GM12878 (cell line): ENCODE results near the gene BRF1. TPM values are rescaled to one million over a fixed set of nuclear protein-coding genes. Genes with fewer than 3 reads are reported as not detected.

Experiments used
- ATAC-seq: fragments of 200-7000 bp; cut with Tn5 transposase; 3 replicates; pipeline ENCODE4 v1.9.1; 2020; ENCODE audit warnings: mild to moderate bottlenecking, moderate library complexity
- BruUV-seq: library from RNA; stranded (reverse); fragments of 400-500 nt; replicated peaks from 2 replicates; lab custom pipeline; 2021; lab: Mats Ljungman, UMichigan
- CTCF ChIA-PET: fragments of 300-600 bp; sonication (Branson Sonifier 250); formaldehyde crosslinking; extraction: SDS; loops from one replicate; lab custom pipeline; 2021; ENCODE audit warnings: inconsistent platforms; lab: Yijun Ruan, JAX
- POLR2A ChIA-PET: fragments of 350-600 bp; formaldehyde crosslinking; extraction: SDS; loops from one replicate; lab custom pipeline; 2021; ENCODE audit warnings: inconsistent platforms; lab: Charles Lee
- RAD21 ChIA-PET: fragments of 300-600 bp; sonication (Branson Sonifier 250); formaldehyde crosslinking; loops from one replicate; lab custom pipeline; 2023; ENCODE audit warnings: antibody characterized with exemption; ENCODE audit not compliant: unreplicated experiment; lab: Charles Lee
- SMC1A ChIA-PET: fragments of 300-600 bp; sonication (Branson Sonifier 250); formaldehyde crosslinking; loops from one replicate; lab custom pipeline; 2023; ENCODE audit not compliant: unreplicated experiment, uncharacterized antibody; lab: Charles Lee
- DNase-seq: peaks from one replicate; pipeline ENCODE4 v3.0.0-alpha.2; 2011; ENCODE audit warnings: low read depth, low spot score
- FAIRE-seq: peaks from 3 replicates; lab custom pipeline; 2011; peaks lifted over from hg19 to GRCh38; lab: Jason Lieb, UNC
- H2AFZ ChIP-seq: 2 replicates; pipeline ENCODE4 v1.6.0; 2011; ENCODE audit warnings: low read depth, low read length, control low read depth; ENCODE audit not compliant: control insufficient read depth
- H3K27ac ChIP-seq: 2 replicates; pipeline ENCODE4 v1.5.1; 2011; ENCODE audit warnings: control low read depth; ENCODE audit not compliant: control insufficient read depth, insufficient read depth
- H3K27me3 ChIP-seq, 2 experiments: replicated peaks in 1 of 2; 2 replicates each; pipeline versions ENCODE4 v1.6.0 to v1.6.1; 2011; ENCODE audit warnings: low read length in 1 of 2; ENCODE audit not compliant: control insufficient read depth in 2 of 2, insufficient read depth in 2 of 2
- H3K36me3 ChIP-seq, 2 experiments: 2 replicates each; pipeline ENCODE4 v1.5.1; 2011; ENCODE audit warnings: low read length in 1 of 2; ENCODE audit not compliant: control insufficient read depth in 2 of 2, insufficient read depth in 2 of 2
- H3K4me1 ChIP-seq: 2 replicates; pipeline ENCODE4 v1.6.1; 2011; ENCODE audit warnings: mild to moderate bottlenecking, low read length, moderate library complexity, mixed read lengths; ENCODE audit not compliant: control insufficient read depth, insufficient read depth
- H3K4me2 ChIP-seq: 2 replicates; pipeline ENCODE4 v1.6.0; 2011; ENCODE audit warnings: control low read depth; ENCODE audit not compliant: control insufficient read depth, insufficient read depth
- H3K4me3 ChIP-seq: fragments of 200-600 bp; sonication (generic); 2 replicates; pipeline ENCODE4 v1.5.1; 2016
- H3K79me2 ChIP-seq: 2 replicates; pipeline ENCODE4 v1.6.0; 2011; ENCODE audit warnings: low read length; ENCODE audit not compliant: control insufficient read depth, insufficient read depth
- H3K9ac ChIP-seq: 2 replicates; pipeline ENCODE4 v1.8.0; 2011; ENCODE audit warnings: low read length, control low read depth, mixed read lengths; ENCODE audit not compliant: control insufficient read depth, insufficient read depth
- H3K9me3 ChIP-seq: replicated peaks from 3 replicates; pipeline ENCODE4 v1.5.1; 2011; ENCODE audit warnings: mild to moderate bottlenecking, low read length; ENCODE audit not compliant: control insufficient read depth, insufficient read depth
- H4K20me1 ChIP-seq: 2 replicates; pipeline ENCODE4 v1.6.0; 2011; ENCODE audit not compliant: control insufficient read depth, insufficient read depth
- IKZF1 ChIP-seq: fragments of 450-650 bp; conservative IDR thresholded peaks from 2 replicates; pipeline ENCODE4 v1.6.1; 2017; ENCODE audit warnings: antibody characterized with exemption, mild to moderate bottlenecking
- KAT2A ChIP-seq: conservative IDR thresholded peaks from 2 replicates; pipeline ENCODE4 v1.6.1; 2011; ENCODE audit warnings: low read depth, low read length; ENCODE audit not compliant: control insufficient read depth
- MLLT1 ChIP-seq: fragments of 450-650 bp; IDR thresholded peaks from 2 replicates; pipeline ENCODE4 v1.6.1; 2016; ENCODE audit warnings: mild to moderate bottlenecking
- MTA2 ChIP-seq: fragments of 450-650 bp; IDR thresholded peaks from 2 replicates; pipeline ENCODE4 v1.6.1; 2016; ENCODE audit warnings: low read depth, mild to moderate bottlenecking, moderate library complexity
- MYB ChIP-seq: fragments of 150-350 bp; IDR thresholded peaks from 2 replicates; pipeline ENCODE4 v1.6.1; 2014; ENCODE audit warnings: mild to moderate bottlenecking, low read depth, low read length, borderline replicate concordance
- MYC ChIP-seq: IDR thresholded peaks from 2 replicates; pipeline ENCODE4 v1.6.1; 2011; ENCODE audit warnings: mild to moderate bottlenecking, low read length, moderate library complexity, inconsistent platforms; ENCODE audit not compliant: insufficient read depth, insufficient replicate concordance, insufficient read length, severe bottlenecking
- POLR2A ChIP-seq: IDR thresholded peaks from 2 replicates; pipeline ENCODE4 v1.6.1; 2011; ENCODE audit warnings: low read depth, mild to moderate bottlenecking, low read length
- SMAD1 ChIP-seq: fragments of 450-650 bp; IDR thresholded peaks from 2 replicates; pipeline ENCODE4 v1.6.1; 2018; ENCODE audit warnings: mild to moderate bottlenecking, low read depth; ENCODE audit not compliant: partially characterized antibody
- WGBS: methylation state at CpG from one replicate; pipeline ENCODE4 v1.1.6; 2016; ENCODE audit warnings: low lambda C conversion rate; ENCODE audit not compliant: insufficient replicate concordance, insufficient coverage; ENCODE audit errors: missing lambda C conversion rate; 5-methylcytosine and 5-hydroxymethylcytosine counted together
- in situ Hi-C: fragments of 300-500 bp; cut with MboI; formaldehyde crosslinking; loops from 9 replicates; pipeline ENCODE4 v1.14.3; 2018; ENCODE audit warnings: mixed read lengths
- intact Hi-C: fragments of 100-400 bp; cut with micrococcal nuclease; formaldehyde crosslinking; loops from one replicate; pipeline ENCODE4 v1.14.2; 2022; ENCODE audit not compliant: unreplicated experiment
- polyA plus RNA-seq, 11 experiments: library from polyadenylated mRNA; depleted of rRNA in 4 of 11; unstranded in 6 of 11; stranded (reverse) in 5 of 11; fragments of >200 nt; fragmentation: Nextera tagmentation in 4 of 11; fragmentation: Illumina TruSeq in 1 of 11; extraction: Ambion mirVana in 4 of 11; extraction: Trizol in 1 of 11; gene quantifications; 1 replicate in 1 of 11; 2 replicates in 10 of 11; pipeline versions ENCODE4 v1.2.1 to v1.2.3, GENCODE V29; 2011 to 2016; ENCODE audit warnings: inconsistent platforms in 2 of 11, missing spikeins in 2 of 11, low read depth in 1 of 11
- total RNA-seq, 4 experiments: library from RNA; depleted of rRNA in 3 of 4; stranded (reverse); fragments of >200 nt in 3 of 4; fragmentation: Illumina TruSeq in 1 of 4; extraction: Trizol in 1 of 4; gene quantifications; 2 replicates each; pipeline versions ENCODE4 v1.2.1 to v1.2.3, GENCODE V29; 2013 to 2021

Gene BRF1
- total and polyA plus RNA-seq, 10 of the 15 experiments (the other 5 are each of a cell fraction or from before 2014, with no cell fraction given), result 0.21 to 33.5 (median 10.7) TPM

GRCh38 chr14:105218611-105219010, 82.2 kb downstream of the BRF1 start:
- POLR2A ChIA-PET, result no interaction called here
- TF ChIP-seq MYC (no peak), MYB (no peak), KAT2A (no peak), SMAD1 (no peak), MLLT1 (no peak)
- no peak overlapping the region for H2AFZ ChIP-seq
- no peaks in the 10 kb centered on the region for H3K27me3 ChIP-seq
- H3K4me3 ChIP-seq, result no peak overlapping the region
- H3K9me3 ChIP-seq, result no peaks in the 10 kb centered on the region
- no peaks in the 10 kb centered on the region for H3K79me2 ChIP-seq
- H3K9ac ChIP-seq, result no peak overlapping the region
- intact Hi-C loops, result no loop called here
- 55% methylated on average over 19 of the region's 19 CpGs for WGBS
- no peaks in the 10 kb centered on the region for H4K20me1 ChIP-seq
- H3K4me1 ChIP-seq, result no peaks in the 10 kb centered on the region
- H3K4me2 ChIP-seq, result no peak overlapping the region
- no peak for ATAC-seq
- H3K27ac ChIP-seq, result no peak overlapping the region
- in situ Hi-C loops, result no loop called here
- CTCF ChIA-PET, result no interaction called here
- SMC1A ChIA-PET, result no interaction called here
- no TSS peak for BruUV-seq
- FAIRE-seq, result no peak
- DNase-seq, result no peak
- RAD21 ChIA-PET, result no interaction called here
- H3K36me3 ChIP-seq, result peaks cover 4 to 35% of the 10 kb centered on the region in 2 experiments; a peak in 3 of 4 replicates

GRCh38 chr14:105217774-105218173, 83.0 kb downstream of the BRF1 start:
- Histone ChIP-seq H3K9me3 (no peaks in the 10 kb centered on the region), H3K27me3 (no peaks in the 10 kb centered on the region), H3K4me2 (no peak overlapping the region), H3K4me1 (no peaks in the 10 kb centered on the region), H3K36me3 (peaks cover 4 to 35% of the 10 kb centered on the region in 2 experiments; a peak in 3 of 4 replicates), H3K4me3 (no peak overlapping the region), H4K20me1 (no peaks in the 10 kb centered on the region), H3K79me2 (no peaks in the 10 kb centered on the region), H3K27ac (no peak overlapping the region), H3K9ac (no peak overlapping the region), H2AFZ (no peak overlapping the region)
- POLR2A ChIA-PET, result interaction anchor here (0.5 kb wide), 1 partner anchor 323 kb away, joined by 3 read pairs; no protein-coding TSS in a partner anchor
- no TSS peak for BruUV-seq
- RAD21 ChIA-PET, result no interaction called here
- ATAC-seq, result no peak
- 96% methylated on average over 11 of the region's 11 CpGs for WGBS
- CTCF ChIA-PET, result no interaction called here
- intact Hi-C loops, result no loop called here
- SMC1A ChIA-PET, result no interaction called here
- FAIRE-seq, result no peak
- in situ Hi-C loops, result no loop called here
- TF ChIP-seq POLR2A (peak; percentile 19; the same call in 1 of the 2 replicates), MTA2 (no peak), IKZF1 (no peak)
- DNase-seq, result no peak
